SK-N-SH (cell line): ENCODE measurements around the gene SPCS3. TPM values are rescaled to one million over a fixed set of nuclear protein-coding genes. Genes with fewer than 3 reads are reported as not detected.

Experiments used
- CTCF ChIA-PET: fragments of 300-600, 350-600 bp; formaldehyde crosslinking; extraction: SDS; loops from one replicate; lab custom pipeline; 2021; lab: Yijun Ruan, JAX
- POLR2A ChIA-PET: fragments of 350-600 bp; sonication (Branson Sonifier 250); formaldehyde crosslinking; extraction: SDS; loops from one replicate; lab custom pipeline; 2020; ENCODE audit warnings: antibody characterized with exemption, inconsistent platforms; lab: Yijun Ruan, JAX
- DNase-seq: peaks from one replicate; pipeline ENCODE4 v3.0.0; 2012
- H2AFZ ChIP-seq: fragments of 200-600 bp; sonication (generic); 2 replicates; pipeline ENCODE4 v1.8.1; 2016; ENCODE audit warnings: antibody characterized with exemption, mild to moderate bottlenecking, low read depth
- H3F3A ChIP-seq: fragments of 200-600 bp; sonication (generic); replicated peaks from 2 replicates; pipeline ENCODE3; 2016; ENCODE audit warnings: antibody characterized with exemption, mild to moderate bottlenecking; ENCODE audit not compliant: insufficient read depth
- H3K27ac ChIP-seq, 2 experiments: fragments of 200-500 bp in 1 of 2; fragments of 200-600 bp in 1 of 2; sonication (Bioruptor generic) in 1 of 2; sonication (generic), shearing (Covaris generic) in 1 of 2; 2 replicates each; pipeline versions ENCODE4 v1.5.1 to v1.6.1; 2014 to 2016; ENCODE audit warnings: low read depth in 2 of 2, inconsistent platforms in 1 of 2, low read length in 1 of 2, mild to moderate bottlenecking in 1 of 2, mixed read lengths in 1 of 2
- H3K27me3 ChIP-seq: fragments of 200-600 bp; sonication (generic), shearing (Covaris generic); 2 replicates; pipeline ENCODE4 v1.6.1; 2016; ENCODE audit warnings: mixed run types; ENCODE audit not compliant: insufficient read depth
- H3K36me3 ChIP-seq, 2 experiments: fragments of 200-500 bp in 1 of 2; fragments of 200-600 bp in 1 of 2; sonication (Bioruptor generic) in 1 of 2; sonication (generic) in 1 of 2; replicated peaks in 1 of 2; 2 replicates each; pipeline versions ENCODE3 to v1.5.1; 2014 to 2016; ENCODE audit warnings: low read length in 1 of 2, mild to moderate bottlenecking in 1 of 2; ENCODE audit not compliant: insufficient read depth in 2 of 2, control insufficient read depth in 1 of 2
- H3K4me1 ChIP-seq, 2 experiments: fragments of 200-500 bp in 1 of 2; fragments of 200-600 bp in 1 of 2; sonication (Bioruptor generic) in 1 of 2; sonication (generic), shearing (Covaris generic) in 1 of 2; 2 replicates each; pipeline versions ENCODE4 v1.5.1 to v1.6.1; 2014 to 2016; ENCODE audit warnings: low read depth in 1 of 2, low read length in 1 of 2, mixed run types in 1 of 2; ENCODE audit not compliant: insufficient read depth in 2 of 2, control insufficient read depth in 1 of 2
- H3K4me2 ChIP-seq: fragments of 200-600 bp; sonication (generic), shearing (Covaris generic); 2 replicates; pipeline ENCODE4 v1.6.1; 2017; ENCODE audit warnings: mixed run types
- H3K4me3 ChIP-seq, 2 experiments: fragments of 200-500 bp in 1 of 2; fragments of 200-600 bp in 1 of 2; sonication (Bioruptor generic) in 1 of 2; sonication (generic), shearing (Covaris generic) in 1 of 2; 2 replicates each; pipeline versions ENCODE4 v1.5.1 to v1.8.1; 2014 to 2016; ENCODE audit warnings: low read depth in 2 of 2, inconsistent platforms in 1 of 2, low read length in 1 of 2, mild to moderate bottlenecking in 1 of 2, mixed read lengths in 1 of 2, moderate library complexity in 1 of 2
- H3K79me2 ChIP-seq: fragments of 200-600 bp; sonication (generic); 2 replicates; pipeline ENCODE4 v1.8.1; 2017; ENCODE audit warnings: mild to moderate bottlenecking; ENCODE audit not compliant: insufficient read depth
- H3K9ac ChIP-seq: fragments of 200-600 bp; sonication (generic); 2 replicates; pipeline ENCODE4 v1.6.1; 2017; ENCODE audit warnings: mixed run types
- H3K9me2 ChIP-seq: fragments of 200-600 bp; sonication (generic); 2 replicates; pipeline ENCODE4 v1.6.1; 2017; ENCODE audit warnings: mixed run types
- H3K9me3 ChIP-seq: fragments of 200-600 bp; sonication (generic); 2 replicates; pipeline ENCODE4 v1.6.1; 2017; ENCODE audit warnings: mixed run types, mild to moderate bottlenecking, moderate library complexity
- H4K20me1 ChIP-seq: fragments of 200-600 bp; sonication (generic); 2 replicates; pipeline ENCODE4 v1.6.1; 2017; ENCODE audit warnings: mild to moderate bottlenecking, mixed run types; ENCODE audit not compliant: insufficient read depth
- CTCF ChIP-seq: fragments of 200-600 bp; sonication (generic); IDR thresholded peaks from 2 replicates; pipeline ENCODE4 v1.6.1; 2017; ENCODE audit warnings: antibody characterized with exemption, mild to moderate bottlenecking, moderate library complexity
- FOSL2 ChIP-seq: IDR thresholded peaks from 2 replicates; pipeline ENCODE4 v1.4.0; 2012; ENCODE audit warnings: low read depth, mild to moderate bottlenecking, moderate library complexity, borderline replicate concordance
- GATA2 ChIP-seq: sonication (generic); formaldehyde crosslinking; IDR thresholded peaks from 2 replicates; pipeline ENCODE4 v1.5.0; 2020; ENCODE audit warnings: mild to moderate bottlenecking, missing genetic modification reagents
- NFIC ChIP-seq: IDR thresholded peaks from 2 replicates; pipeline ENCODE4 v1.4.0; 2012; ENCODE audit warnings: borderline replicate concordance
- PBX3 ChIP-seq: IDR thresholded peaks from 2 replicates; pipeline ENCODE4; 2012
- RAD21 ChIP-seq: IDR thresholded peaks from 2 replicates; pipeline ENCODE4 v1.6.1; 2012; ENCODE audit warnings: mild to moderate bottlenecking, low read length
- SMC3 ChIP-seq: IDR thresholded peaks from 2 replicates; pipeline ENCODE4 v1.6.1; 2012; ENCODE audit warnings: low read depth, low read length, improper control_type of control experiment
- USF1 ChIP-seq: IDR thresholded peaks from 2 replicates; pipeline ENCODE4 v1.4.0; 2012; ENCODE audit warnings: low read depth, borderline replicate concordance
- ZBTB33 ChIP-seq: IDR thresholded peaks from 2 replicates; pipeline ENCODE4 v1.4.0; 2012; ENCODE audit warnings: low read depth, borderline replicate concordance
- WGBS: methylation state at CpG from one replicate; pipeline ENCODE4 v1.1.6; 2017; ENCODE audit warnings: low lambda C conversion rate; 5-methylcytosine and 5-hydroxymethylcytosine counted together
- polyA plus RNA-seq, 3 experiments: library from polyadenylated mRNA; depleted of rRNA; stranded (reverse); fragments of >200 nt; gene quantifications; 2 replicates each; pipeline ENCODE4 v1.2.3, GENCODE V29; 2012

The SPCS3 gene
- polyA plus RNA-seq, 1 of the 3 experiments (the other 2 are of a cell fraction), result 27.7 TPM

- no peak overlapping the region for H3K4me2 ChIP-seq
- H2AFZ ChIP-seq, result no peak overlapping the region
- H3F3A ChIP-seq, result peaks cover 8% of the 10 kb centered on the region
- peak; percentile 46 for DNase-seq
- no peaks in the 10 kb centered on the region for H3K9me2 ChIP-seq
- H3K36me3 ChIP-seq, result peaks cover 6 to 20% of the 10 kb centered on the region in 2 experiments
- H3K27me3 ChIP-seq, result no peaks in the 10 kb centered on the region
- ChIA-PET POLR2A (interaction anchor here (0.6 kb wide), 1 partner anchor 75 kb away, joined by 3 read pairs; no protein-coding TSS in a partner anchor), CTCF (interaction anchor here (0.6 to 5.0 kb wide), 31 partner anchors 9 to 871 kb away, joined by 3 to 48 read pairs (median 5); no protein-coding TSS in a partner anchor)
- H3K27ac ChIP-seq, result no peak overlapping the region
- 49% methylated on average over 8 of the region's 8 CpGs for WGBS
- H3K9ac ChIP-seq, result no peak overlapping the region
- H3K79me2 ChIP-seq, result peaks cover 13% of the 10 kb centered on the region
- TF ChIP-seq FOSL2, result no peak
- TF ChIP-seq ZBTB33, result no peak
- peak; percentile 89 for TF ChIP-seq RAD21
- TF ChIP-seq NFIC, result no peak
- no peak for TF ChIP-seq USF1
- no peak for TF ChIP-seq GATA2 (CRISPR knock-in tag)
- peak; percentile 66; the same call in 1 of the 2 replicates for TF ChIP-seq SMC3
- peak; percentile 80 for TF ChIP-seq CTCF
- TF ChIP-seq, all 33 proteins: peak for 3
- Histone ChIP-seq H3K9me3 (peaks cover 6% of the 10 kb centered on the region; the same call in 1 of the 2 replicates), H3K4me1 (peaks cover 0 to 10% of the 10 kb centered on the region in 2 experiments; a peak in 3 of 4 replicates), H4K20me1 (no peaks in the 10 kb centered on the region), H3K4me3 (no peak overlapping the region)
Measured at GRCh38 chr4:176340871-176341685, 21.3 kb downstream of the SPCS3 start.

- Histone ChIP-seq H3K27ac (no peak overlapping the region), H3K9ac (no peak overlapping the region), H3K9me2 (no peaks in the 10 kb centered on the region), H3K4me2 (no peak overlapping the region), H3K9me3 (peaks cover 6% of the 10 kb centered on the region; the same call in 1 of the 2 replicates), H3K4me3 (no peak overlapping the region; a peak in 1 of 4 replicates), H3K4me1 (peaks cover 0 to 10% of the 10 kb centered on the region in 2 experiments; a peak in 3 of 4 replicates), H3K36me3 (peaks cover under 1 to 20% of the 10 kb centered on the region in 2 experiments), H3K79me2 (peaks cover 13% of the 10 kb centered on the region), H2AFZ (no peak overlapping the region), H3F3A (peaks cover 4% of the 10 kb centered on the region), H4K20me1 (no peaks in the 10 kb centered on the region), H3K27me3 (no peaks in the 10 kb centered on the region)
- DNase-seq, result no peak
- CTCF ChIA-PET, result interaction anchor here (0.7 to 5.0 kb wide), 8 partner anchors 8 to 395 kb away, joined by 3 to 48 read pairs (median 12); no protein-coding TSS in a partner anchor
- WGBS, result 89% methylated on average over 5 of the region's 7 CpGs
- TF ChIP-seq PBX3, result no peak
- POLR2A ChIA-PET, result no interaction called here
Measured at GRCh38 chr4:176342384-176342783, 22.6 kb downstream of the SPCS3 start.
